SW 1271 (cell line): ENCODE measurements around the gene SYPL1.

Experiments
- DNase-seq, 2 experiments: peaks; one replicate each; lab custom pipeline; 2025; lab: John Stamatoyannopoulos, UW

SYPL1 gene

DNA sequence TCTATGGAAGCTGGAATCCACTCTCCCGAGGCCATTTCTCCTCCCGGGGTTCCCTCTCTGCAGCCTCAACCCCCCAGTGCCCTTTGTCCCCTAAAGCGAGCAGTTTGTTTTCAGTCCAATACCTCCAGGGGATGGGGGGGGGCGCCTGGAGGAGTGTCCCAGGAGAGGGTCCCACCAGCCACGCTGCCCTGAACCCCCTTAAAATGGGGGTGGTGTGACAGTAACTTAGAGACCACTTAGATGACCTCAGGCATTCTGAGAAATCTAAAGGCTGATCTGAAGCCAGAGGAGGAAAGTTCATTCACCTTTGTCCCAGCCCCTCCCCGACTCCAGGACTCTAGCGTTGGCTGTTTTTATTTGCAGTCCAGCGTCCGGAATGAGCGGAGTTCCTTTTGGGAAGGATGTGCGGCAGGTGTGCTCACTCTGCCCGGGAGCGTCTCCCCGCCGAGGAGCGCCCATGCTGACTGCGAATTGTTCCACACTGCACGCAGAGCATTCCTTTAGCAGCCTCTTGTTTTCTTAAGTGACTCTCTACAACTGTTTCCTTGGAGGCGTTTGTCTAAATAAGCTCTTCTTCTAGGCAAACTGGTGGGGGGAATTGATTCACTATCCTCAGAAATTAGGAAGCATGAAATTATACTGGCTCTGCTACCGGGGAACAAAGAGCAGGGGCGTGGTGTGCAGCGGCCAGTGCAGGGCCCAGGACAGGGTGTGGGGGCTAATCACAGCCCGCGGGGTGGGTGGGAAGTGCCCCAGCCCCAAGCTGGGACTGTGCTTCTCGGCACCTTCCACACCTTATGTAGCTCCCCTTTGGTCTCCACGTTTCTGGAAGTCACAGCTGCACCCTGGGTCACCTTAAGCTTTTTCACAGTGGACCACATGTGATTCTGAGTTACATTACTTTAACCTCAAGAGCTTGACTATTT is 46.3 kb downstream of the SYPL1 start:
- DNase-seq, result no peak

- DNase-seq, result peak; percentile 69 to 86
Measured at GRCh38 chr7:106064771-106065574, 47.1 kb downstream of the SYPL1 start.

- DNase-seq, result no peak
Measured at GRCh38 chr7:106064316-106064715, 47.8 kb downstream of the SYPL1 start.

GRCh38 chr7:106063692-106064091 is 48.4 kb downstream of the SYPL1 start:
- no peak for DNase-seq

DNA sequence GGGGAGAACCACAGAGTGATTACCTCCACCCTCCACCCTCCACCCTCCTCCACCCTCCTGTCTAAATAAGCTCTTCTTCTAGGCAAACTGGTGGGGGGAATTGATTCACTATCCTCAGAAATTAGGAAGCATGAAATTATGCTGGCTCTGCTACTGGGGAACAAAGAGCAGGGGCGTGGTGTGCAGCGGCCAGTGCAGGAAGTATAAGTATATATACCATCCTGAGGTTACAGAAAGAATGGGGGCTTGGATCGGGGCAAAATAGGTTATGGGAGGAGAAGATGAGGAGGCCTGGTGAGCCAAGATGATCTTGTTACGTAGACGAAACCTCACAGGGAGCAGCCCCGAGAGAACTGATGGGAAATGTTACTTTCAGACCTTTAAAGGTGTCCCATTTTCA is 49.1 kb downstream of the SYPL1 start:
- DNase-seq, result no peak

GRCh38 chr7:106062521-106062931 is 49.6 kb downstream of the SYPL1 start:
- no peak for DNase-seq

DNA sequence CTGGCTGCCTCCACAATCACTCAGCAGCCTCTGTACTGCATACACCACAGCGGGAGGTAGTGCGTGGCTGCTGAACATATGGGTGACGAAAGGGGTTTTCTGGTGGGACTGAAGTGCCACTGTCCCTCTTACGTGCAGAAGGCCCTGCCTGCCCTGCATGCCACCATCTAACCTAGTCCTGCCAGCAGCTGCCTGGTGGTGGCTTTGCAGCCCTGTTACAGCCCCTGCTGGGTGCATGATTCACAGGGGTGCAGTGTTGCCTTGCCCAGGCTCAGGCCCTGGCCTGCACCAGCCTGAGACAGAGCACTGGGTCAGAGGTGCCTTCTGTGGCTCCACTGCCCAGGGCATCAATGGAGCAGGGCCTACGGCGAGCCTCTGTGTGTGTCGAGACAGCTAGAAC is 50.1 kb downstream of the SYPL1 start:
- DNase-seq, result no peak

- no peak for DNase-seq
Measured at GRCh38 chr7:106061301-106061979, 50.7 kb downstream of the SYPL1 start.

DNA sequence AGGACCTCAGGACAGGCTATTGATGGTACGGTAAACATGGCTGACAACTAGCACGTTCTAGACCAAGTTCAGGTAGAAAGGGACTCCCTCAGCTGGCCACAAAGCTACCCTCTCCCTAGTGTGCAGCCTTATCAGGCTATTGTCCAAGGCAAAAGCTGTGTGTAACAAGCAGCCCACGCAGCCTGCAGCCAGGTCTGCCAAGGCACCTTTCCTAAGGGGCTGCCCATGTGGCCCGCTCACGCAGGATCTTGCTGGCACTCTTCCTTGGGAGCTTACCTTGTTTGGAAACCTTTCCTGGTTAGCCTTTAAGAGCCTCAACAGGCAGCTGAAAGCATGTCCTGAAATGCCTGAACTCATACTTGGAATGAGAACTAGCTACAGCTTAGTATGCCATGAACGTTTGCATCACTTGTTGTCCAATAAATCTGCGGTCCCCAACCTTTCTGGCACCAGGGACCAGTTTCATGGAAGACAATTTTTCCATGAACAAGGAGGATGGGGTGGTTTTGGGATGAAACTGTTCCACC is 51.7 kb downstream of the SYPL1 start:
- DNase-seq, result no peak

DNA sequence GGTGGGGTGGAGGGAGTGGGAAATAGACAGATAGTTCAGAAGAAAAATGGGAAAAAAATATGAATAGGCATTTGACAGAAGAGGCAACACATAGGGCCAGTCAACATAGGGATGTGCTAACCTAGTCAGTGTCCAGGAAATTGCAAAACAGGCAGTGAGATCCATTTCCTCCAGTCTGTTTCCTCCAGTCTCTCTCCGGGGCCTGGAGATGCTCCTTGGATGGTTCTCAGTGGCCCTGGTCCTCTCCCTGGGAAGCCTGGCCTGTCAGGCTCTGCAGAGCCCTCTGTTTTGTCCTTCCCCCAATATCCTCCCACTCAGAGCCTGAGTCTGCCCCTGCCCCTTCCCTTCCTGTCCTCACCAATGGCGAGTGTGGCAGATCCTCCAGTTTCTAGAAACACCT is 52.6 kb downstream of the SYPL1 start:
- DNase-seq, result no peak

DNA sequence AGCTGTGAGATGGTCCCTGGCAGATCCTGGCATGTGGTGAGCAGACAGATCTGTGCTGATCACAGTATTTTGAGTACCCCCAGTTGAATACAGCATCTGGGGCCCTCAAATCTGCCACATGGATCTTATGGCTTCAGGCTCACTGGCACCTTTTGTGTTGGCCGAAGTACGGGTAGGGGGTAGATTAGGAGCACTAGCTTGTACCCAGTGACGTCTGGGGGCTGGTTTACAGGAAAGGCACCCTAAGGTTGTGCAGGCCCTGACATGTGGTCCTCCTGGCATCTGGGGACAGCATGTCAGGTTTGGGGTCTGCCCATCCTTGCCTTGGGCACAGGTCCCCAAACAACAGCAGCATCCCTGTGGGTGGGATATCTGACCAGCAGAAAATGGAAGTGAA is 53.2 kb downstream of the SYPL1 start:
- no peak for DNase-seq

DNA sequence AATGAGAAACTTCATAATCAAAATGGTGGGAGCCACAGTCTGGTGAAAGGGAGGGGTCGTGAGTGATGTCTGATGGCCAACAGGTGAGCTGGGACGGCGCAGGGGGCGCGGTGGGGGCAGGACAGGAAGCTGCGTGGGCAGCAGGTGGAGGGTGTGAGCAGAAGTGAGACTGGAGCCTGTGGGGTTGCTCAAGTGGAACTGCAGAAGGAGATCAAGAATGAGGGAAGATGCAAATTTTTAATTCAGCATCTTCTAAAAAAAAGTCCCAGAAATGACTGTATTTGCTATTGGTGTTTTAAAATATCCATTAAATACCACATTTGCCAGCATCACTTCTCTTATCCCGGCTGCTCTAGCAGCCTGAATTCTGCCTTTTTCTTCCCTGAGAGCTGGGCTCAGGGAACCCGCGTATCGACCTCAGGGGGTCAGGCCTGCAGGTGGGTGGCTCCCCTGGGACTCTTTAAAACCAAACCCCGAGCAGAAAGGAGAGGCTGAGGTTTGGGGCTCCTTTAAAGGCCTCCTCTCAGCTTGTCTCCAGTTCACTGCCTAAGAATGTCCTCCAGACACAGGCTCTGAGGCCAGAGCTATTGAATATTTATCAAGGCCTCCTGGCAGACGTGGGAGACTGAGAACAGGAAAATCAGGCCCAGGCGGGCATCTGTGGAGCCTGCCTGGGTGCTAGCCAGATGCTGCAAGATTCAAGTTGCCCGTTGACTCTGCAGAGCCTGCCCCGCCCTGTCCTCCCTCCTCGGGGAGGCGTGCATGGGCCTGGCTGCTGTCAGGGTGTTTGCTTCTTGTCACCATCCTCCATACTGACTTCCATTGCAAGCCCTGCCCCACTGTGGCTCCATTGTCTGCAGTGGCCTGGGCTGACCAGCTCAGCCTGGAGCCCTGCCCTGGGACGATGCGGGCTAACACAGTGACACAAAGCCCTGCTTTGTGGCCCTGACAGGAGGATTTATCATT is 53.9 kb downstream of the SYPL1 start:
- no peak for DNase-seq

- no peak for DNase-seq
Measured at GRCh38 chr7:106057204-106057961, 54.7 kb downstream of the SYPL1 start.

DNA sequence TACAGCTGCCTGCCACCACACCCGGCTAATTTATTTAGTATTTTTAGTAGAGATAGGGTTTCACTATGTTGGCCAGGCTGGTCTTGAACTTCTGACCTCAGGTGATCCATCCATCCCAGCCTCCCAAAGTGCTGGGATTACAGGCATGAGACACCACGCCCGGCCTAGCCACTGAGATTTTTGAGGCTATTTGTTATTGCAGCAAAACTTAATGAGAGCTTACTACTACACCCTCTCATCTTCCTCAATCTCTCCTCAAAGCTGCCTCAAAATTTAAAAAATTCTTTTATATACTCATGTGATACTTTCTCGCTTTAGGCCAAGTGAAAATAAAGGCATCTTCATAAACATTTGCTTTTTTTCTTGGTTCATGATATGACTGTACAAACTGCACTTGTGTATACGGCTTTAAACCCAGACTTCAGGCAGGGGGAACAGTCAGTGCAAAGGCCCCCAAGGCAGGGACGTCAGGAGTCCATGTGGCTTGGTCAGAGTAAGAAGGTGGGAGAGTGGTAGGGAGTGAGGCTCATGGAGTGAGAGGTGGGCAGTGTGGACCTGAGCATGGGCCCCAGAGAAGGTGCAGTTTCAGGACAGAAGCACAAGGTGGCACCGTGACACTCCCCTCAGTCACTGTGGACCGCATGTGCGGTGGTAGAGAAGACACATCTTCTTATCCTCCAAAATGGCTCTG is 55.5 kb downstream of the SYPL1 start:
- peak; percentile 12 to 42 for DNase-seq

GRCh38 chr7:106054971-106055532 is 57.1 kb downstream of the SYPL1 start:
- no peak for DNase-seq

DNA sequence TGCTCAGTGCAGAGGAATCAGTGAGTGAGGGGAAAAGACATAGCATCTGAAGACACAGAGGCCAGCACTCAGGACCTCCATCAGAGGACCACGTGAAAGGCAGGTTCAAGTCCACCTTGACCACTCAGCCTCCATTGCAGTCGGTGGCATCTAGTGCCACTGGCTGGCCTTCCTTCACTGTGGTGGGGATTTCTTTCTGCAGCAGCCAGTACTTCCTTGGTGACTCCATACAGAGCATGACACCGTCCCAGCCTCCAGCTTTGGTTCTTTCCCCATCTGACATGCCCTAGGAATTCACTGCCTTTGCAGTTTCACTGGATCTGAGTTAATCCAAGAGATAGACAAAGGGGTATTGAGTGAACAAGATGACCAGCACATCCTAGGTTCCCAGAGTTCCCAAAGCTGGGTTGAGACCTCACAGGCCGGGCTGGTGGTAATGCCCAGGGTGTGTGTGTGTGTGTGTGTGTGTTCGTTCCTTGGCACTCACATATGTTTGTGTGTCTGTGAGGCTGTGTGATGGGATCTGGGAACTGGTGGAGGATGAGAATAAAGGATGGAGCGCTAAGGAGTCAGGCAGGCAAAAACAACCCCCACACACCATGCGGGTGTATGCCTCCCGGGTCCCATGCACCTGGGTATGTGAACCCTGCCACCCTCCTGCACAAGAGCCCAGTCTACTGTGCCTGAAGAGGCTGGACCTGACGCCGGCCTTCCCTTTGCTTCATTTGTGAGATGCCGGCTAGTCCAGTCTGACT is 57.8 kb downstream of the SYPL1 start:
- DNase-seq, result no peak

- DNase-seq, result no peak
Measured at GRCh38 chr7:106053109-106053508, 59.0 kb downstream of the SYPL1 start.

GRCh38 chr7:106052681-106053080 is 59.4 kb downstream of the SYPL1 start:
- DNase-seq, result no peak

DNA sequence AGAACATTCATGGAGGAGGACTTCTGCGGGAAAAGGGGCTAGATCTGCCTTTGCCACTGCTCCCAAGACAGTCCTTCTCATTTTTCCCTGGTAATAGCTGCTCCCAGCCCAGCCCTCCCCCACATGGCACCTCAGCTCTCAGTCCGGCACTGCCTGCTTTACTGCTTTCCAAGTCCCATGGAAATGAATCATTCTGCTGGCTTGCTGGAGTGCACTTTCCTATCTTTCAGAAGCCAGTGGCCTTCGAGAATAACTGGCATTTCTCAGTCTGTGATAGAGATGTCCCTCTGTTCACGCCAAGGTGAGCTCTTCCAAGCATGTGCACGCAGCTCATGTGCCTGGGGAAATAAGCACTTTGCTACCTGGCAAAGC is 61.4 kb downstream of the SYPL1 start:
- no peak for DNase-seq
